Measurements from ENCODE around the gene YPEL1.
"Not testable (repeated sequence)": the region's sequence is repeated elsewhere in the genome, so short reads cannot be mapped to it uniquely, and the experiment has no call there.

YPEL1 gene

DNA sequence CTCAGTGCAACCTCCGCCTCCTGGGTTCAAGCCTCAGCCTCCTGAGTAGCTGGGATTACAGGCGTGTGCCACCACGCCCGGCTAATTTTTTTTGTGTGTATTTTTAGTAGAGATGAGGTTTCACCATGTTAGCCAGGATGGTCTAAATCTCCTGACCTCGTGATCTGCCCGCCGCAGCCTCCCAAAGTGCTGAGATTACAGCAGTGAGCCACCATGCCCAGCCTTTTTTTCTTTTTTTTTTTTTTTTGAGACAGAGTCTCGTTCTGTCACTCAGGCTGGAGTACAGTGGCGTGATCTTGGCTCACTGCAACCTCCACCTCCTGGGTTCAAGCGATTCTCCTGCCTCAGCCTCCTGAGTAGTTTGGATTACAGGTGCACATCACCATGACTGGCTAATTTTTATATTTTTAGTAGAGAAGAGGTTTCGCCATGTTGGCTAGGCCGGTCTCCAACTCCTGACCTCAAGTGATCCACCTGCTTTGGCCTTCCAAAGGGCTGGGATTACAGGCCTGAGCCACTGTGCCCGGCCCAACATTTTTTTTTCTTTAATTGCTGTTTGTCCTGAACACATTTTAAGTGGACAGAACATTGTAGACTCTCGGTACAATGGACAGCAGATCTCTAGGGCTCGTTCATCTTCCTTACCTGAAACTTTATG lies 14.3 kb downstream of the YPEL1 start:
- not testable (repeated sequence) for DNase-seq (ENCODE audit: low read depth)

DNA sequence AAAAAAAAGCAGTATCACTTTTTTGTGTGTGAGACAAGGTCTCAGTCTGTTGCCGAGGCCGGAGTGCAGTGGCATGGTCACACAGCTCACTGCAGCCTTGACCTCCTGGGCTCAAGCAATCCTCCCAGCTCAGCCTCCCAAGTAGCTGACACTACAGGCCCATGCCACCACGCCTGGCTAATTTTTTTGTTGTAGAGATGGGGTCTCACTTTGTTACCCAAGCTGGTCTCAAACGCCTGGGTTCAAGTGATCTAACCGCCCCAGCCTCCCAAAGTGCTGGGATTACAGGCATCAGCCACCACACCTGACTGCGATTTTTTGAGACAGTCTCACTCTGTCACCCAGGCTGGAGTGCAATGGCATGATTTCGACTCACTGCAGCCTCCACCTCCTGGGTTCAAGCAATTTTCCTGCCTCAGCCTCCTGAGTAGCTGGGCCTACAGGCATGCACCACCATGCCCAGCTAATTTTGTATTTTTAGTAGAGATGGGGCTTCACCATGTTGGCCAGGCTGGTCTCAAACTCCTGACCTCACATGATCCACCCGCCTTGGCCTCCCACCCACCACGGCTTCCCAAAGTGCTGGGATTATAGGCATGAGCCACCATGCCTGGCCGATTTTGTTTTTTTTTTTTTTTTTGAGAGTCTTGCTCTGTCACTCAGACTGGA lies 15.3 kb downstream of the YPEL1 start:
- not testable (repeated sequence) for DNase-seq (ENCODE audit: low read depth)

- no peak for DNase-seq (ENCODE audit: low read depth)
These were observed 16.6 kb downstream of the YPEL1 start for GRCh38 chr22:21719024-21719423.

DNA sequence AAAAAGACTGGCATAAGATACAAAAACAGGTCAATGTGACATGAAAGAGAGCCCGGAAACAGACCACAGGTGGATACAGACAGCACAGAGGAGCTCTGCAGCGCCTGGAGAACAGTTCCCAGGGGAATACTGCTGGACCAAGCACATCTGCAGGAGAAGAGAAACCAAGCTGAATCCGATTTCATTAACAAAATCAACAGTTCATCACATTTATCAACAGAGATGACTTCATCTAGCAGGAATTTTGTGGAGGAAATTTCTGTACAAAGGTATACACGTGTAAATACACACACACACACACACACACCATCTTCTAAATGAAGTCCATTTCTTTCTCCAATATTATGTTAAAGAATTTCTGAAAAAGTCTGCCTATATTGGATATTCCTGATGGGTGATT lies 17.1 kb downstream of the YPEL1 start:
- no peak for DNase-seq (ENCODE audit: low read depth)

DNA sequence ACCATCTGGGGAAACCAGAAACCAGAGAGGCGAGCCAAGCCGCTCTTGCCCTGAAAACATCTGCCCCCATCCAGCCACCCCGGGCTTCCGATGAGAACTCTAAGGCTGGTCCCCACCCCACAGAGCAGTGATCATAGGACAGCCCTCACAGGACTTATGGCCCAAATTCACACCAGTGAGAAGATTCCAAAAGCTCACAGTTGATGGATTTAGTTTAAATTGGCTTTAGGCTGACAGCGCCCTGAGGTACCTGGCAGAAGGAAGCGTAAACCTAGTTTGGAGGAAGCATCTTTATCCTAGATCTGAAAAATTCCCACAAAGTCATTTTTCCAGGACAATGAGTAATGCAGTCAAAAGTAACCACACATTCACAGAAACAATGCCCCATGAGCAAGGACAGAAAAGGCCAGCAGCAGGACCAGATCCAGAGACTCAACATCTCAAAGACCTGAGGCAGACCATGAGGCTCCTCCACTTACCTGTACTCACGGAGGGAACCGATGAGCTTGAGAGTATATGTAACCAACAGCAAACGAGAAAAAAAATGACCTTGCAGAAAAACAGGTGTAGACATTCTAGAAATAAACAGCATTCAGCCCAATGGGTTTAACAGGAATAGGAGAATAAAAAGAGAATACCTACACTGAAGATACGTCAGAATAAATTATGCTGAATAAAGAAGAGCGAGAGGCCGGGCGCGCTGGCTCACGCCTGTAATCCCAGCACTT lies 19.0 kb downstream of the YPEL1 start:
- DNase-seq (ENCODE audit: low read depth), result not testable (repeated sequence)

DNA sequence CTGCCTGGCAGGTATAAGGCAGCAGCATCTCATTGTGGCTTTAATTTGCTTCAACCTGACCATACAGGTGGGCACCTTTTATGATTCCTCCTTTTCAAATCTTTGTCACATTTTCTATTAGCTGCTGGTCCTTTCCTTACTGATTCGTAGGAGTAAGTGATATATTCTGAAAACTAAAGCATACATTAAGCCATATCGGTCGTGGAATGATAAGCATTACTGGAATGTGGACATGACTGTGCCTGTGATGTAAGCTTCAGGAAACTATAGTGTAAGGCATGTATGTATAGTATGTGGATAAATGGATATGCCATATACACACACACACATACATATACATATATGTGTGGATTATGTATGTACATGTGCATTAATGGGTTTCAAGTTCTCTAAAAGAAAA lies 20.8 kb downstream of the YPEL1 start:
- no peak for DNase-seq (ENCODE audit: low read depth)

DNA sequence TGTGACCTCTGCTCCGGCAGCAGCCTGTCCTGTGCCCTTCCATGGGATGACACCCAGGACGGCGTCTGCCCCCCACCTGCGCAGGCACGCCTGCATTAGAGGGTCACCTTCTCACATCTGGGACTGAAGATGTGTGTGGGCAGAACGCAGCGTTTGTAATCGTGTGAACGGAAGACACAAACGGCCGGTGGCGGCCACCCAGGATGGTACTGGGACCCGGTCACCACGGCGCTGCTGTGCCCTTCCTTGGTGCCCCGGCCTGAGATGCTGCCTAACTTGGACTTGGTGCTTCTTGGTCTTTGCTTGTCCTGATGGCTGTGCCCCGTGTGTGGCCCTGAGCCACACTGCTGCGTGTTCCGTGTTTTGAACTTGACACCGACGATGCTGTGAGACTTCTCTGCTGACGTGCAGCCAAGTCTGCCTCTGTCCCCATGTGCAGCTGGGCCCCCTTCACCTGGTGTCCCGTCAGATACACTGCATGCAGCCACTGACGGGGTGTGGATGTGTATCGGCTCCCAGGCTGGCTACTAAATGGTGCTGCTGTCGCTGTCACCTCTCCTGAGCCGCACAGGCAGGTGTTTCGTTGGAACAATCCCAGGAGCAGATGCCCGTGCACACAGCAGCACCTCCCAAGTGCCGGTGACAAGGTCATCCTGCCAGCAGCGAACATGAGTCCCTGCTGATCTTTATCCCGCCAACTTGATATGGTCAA lies 21.4 kb downstream of the YPEL1 start:
- no peak for DNase-seq (ENCODE audit: low read depth)

GRCh38 chr22:21713428-21714058 lies 22.1 kb downstream of the YPEL1 start:
- DNase-seq (ENCODE audit: low read depth), result no peak

DNA sequence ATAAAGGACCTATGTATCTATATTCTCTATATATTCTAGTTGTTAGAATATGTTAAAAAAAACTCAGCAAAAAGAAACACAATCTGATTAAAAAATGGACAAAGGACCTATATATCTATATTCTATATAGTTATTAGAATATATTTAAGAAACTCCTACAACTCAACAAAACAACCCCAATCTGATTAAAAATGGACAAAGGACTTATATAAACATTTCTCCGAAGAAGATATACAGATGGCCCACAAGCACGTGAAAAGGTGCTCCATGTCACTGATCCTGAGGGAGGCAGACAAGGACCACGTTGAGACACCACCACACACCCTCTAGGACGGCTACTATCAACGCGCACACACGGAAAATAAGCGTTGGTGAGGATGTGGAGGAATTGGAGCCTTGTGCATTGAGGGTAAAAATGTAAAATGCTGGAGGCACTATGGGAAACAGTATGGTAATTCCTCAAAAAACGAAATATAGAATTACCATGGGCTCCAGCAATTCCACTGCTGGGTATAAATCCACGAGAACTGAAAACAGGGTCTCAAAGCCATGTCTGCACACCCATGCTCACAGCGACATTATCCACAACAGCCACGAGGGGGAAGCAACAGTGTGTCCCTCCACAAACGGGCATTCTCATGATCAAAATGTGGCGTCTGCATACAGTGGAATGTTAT lies 22.7 kb downstream of the YPEL1 start:
- peak; percentile 43 for DNase-seq (ENCODE audit: low read depth)

GRCh38 chr22:21711851-21712250 lies 23.7 kb downstream of the YPEL1 start:
- no peak for DNase-seq (ENCODE audit: low read depth)

- DNase-seq (ENCODE audit: low read depth), result no peak
These were observed 25.4 kb downstream of the YPEL1 start for GRCh38 chr22:21710156-21710555.

- DNase-seq (ENCODE audit: low read depth), result no peak
These were observed 25.9 kb downstream of the YPEL1 start for GRCh38 chr22:21709688-21710087.

GRCh38 chr22:21708960-21709359 lies 26.6 kb downstream of the YPEL1 start:
- no peak for DNase-seq (ENCODE audit: low read depth)

DNA sequence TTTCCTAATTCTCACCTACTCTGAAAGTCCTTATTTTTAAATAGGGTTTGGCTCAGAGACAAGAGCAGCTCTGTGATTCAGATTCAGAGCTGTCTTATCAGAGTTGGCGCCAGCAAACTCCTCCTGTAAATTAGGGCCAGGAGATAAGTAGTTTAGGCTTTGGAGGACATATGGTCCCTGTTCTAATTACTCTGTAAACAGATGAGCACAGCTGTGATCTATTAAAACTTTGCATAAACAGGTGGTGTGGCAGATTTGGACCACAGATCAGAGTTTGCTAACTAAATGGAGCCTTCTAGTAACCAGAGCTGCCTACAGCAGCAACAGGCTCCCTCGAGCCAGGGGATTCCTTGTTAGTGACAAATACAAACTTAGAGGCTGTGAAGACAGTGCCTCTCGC lies 27.9 kb downstream of the YPEL1 start:
- no peak for DNase-seq (ENCODE audit: low read depth)

DNA sequence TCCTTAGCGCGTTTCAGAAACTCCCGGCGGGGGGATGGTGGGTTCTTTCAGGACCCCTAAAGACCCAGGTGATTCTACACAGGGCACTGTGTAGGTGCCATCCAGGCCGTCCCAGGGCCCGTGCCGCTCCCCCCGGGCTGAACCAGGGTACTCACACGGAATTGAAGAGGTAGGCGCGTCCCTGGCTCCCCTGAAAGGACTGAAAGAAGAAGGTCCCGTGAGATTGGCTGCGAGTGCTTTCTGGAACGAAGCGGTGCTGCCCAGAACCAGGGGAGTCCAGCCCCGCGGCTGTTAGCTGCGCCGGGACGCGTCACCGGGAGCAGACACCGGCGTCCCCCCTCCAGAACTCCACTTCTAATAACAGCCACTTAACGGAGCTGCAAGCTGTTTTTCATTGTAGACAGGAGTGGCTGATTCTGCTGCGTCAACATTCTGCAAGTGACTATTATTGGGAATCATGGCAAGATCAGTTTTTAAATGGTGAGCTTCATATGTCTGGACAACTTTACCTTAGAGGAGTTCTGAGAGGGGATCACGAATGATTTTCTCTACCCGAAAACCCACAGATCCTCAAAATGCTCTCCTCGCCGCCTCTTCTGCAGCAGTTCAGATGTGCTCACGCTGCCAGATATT lies 31.8 kb downstream of the YPEL1 start:
- DNase-seq (ENCODE audit: low read depth), result no peak

- no peak for DNase-seq (ENCODE audit: low read depth)
These were observed 32.6 kb downstream of the YPEL1 start for GRCh38 chr22:21702700-21703683.

GRCh38 chr22:21702094-21702493 lies 33.5 kb downstream of the YPEL1 start:
- no peak for DNase-seq (ENCODE audit: low read depth)

DNA sequence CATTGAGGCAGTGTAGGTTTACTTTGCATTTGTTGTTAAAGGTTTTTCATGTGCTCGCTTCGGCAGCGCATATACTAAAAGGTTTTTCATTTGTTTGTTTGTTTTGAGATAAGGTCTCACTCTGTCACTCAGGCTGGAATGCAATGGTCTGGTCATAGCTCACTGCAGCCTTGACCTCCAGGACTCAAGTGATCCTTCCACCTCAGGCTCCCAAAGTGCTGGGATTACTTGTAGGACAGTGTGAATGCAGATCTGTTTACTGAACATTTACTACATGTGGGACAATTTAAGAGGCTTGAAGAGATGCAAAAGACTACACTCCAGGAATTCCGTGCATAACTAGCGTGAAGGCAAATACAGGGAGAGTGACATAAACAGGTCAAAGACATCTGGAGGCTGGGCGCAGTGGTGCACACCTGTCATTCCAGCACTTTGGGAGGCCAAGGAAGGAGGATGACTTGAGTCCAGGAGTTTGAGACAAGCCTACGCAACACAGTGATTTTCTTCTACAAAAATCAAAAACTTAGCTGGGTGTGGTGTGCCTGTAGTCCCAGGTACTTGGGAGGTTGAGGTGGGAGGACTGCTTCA lies 34.1 kb downstream of the YPEL1 start:
- DNase-seq (ENCODE audit: low read depth), result no peak

GRCh38 chr22:21700822-21701221 lies 34.8 kb downstream of the YPEL1 start:
- DNase-seq (ENCODE audit: low read depth), result no peak

Data from activated gamma-delta T cell treated with anti-CD3 and anti-CD28 coated beads, Interleukin-2, amount 50 U/mL, for 16 hours (primary cell).